Measurements from ENCODE around the gene XCL2.

DNA sequence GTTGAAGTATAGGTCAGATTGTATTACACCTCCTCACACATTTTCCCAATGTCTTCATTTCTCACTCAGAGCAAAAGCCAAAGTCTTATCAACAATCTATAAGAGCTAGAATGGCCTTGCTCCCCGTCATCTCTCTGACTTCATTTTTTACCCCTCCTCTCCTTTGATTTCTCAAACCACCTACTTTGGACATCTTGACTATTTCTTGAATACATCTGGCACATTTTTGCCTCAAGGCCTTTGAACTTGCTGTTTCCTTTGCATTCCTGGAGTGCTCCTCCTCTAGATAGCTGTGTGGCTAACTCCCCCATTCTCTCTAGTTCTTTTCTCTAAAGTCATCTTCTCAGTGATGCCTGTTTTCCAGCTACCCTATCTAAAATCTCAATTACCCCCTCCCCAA, 7.2 kb upstream of the XCL2 start:
- TF ChIP-seq, protein P1, sequence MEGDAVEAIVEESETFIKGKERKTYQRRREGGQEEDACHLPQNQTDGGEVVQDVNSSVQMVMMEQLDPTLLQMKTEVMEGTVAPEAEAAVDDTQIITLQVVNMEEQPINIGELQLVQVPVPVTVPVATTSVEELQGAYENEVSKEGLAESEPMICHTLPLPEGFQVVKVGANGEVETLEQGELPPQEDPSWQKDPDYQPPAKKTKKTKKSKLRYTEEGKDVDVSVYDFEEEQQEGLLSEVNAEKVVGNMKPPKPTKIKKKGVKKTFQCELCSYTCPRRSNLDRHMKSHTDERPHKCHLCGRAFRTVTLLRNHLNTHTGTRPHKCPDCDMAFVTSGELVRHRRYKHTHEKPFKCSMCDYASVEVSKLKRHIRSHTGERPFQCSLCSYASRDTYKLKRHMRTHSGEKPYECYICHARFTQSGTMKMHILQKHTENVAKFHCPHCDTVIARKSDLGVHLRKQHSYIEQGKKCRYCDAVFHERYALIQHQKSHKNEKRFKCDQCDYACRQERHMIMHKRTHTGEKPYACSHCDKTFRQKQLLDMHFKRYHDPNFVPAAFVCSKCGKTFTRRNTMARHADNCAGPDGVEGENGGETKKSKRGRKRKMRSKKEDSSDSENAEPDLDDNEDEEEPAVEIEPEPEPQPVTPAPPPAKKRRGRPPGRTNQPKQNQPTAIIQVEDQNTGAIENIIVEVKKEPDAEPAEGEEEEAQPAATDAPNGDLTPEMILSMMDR (IDR thresholded peaks at IDR 0.05): no peak
- TF ChIP-seq POLR2A (IDR thresholded peaks at IDR 0.05): no peak
